Endothelial cell of umbilical vein (primary cell): ENCODE measurements around the gene MRPS16. TPM values are rescaled to one million over a fixed set of nuclear protein-coding genes. Genes with fewer than 3 reads are reported as not detected.

Experiments
- BruUV-seq: library from RNA; stranded (reverse); fragments of 400-500 nt; replicated peaks from 2 replicates; lab custom pipeline; 2021; lab: Mats Ljungman, UMichigan
- CTCF ChIA-PET: fragments of 300-600, 350-600 bp; sonication (Branson Sonifier 250); formaldehyde crosslinking; loops from one replicate; lab custom pipeline; 2021; ENCODE audit warnings: antibody characterized with exemption, inconsistent platforms; lab: Charles Lee
- POLR2A ChIA-PET: fragments of 300-600, 350-600 bp; sonication (Branson Sonifier 250); formaldehyde crosslinking; loops from one replicate; lab custom pipeline; 2021; ENCODE audit warnings: antibody characterized with exemption, inconsistent platforms; lab: Charles Lee
- DNase-seq: peaks from one replicate; pipeline ENCODE4 v3.0.0-alpha.2; 2011; ENCODE audit warnings: low read depth, low spot score
- FAIRE-seq: peaks from 2 replicates; lab custom pipeline; 2011; peaks lifted over from hg19 to GRCh38; lab: Jason Lieb, UNC
- H2AFZ ChIP-seq: 2 replicates; pipeline ENCODE4 v1.6.0; 2012; ENCODE audit warnings: low read depth, low read length, control low read depth, inconsistent platforms
- H3K27ac ChIP-seq: 2 replicates; pipeline ENCODE4 v1.5.1; 2011; ENCODE audit warnings: low read depth, mild to moderate bottlenecking, control low read depth, low read length, moderate library complexity; ENCODE audit not compliant: insufficient read depth
- H3K27me3 ChIP-seq, 2 experiments: 2 replicates each; pipeline versions ENCODE4 v1.6.0 to v1.6.1; 2011; ENCODE audit warnings: low read length in 2 of 2, mixed read lengths in 1 of 2; ENCODE audit not compliant: control insufficient read depth in 2 of 2, insufficient read depth in 2 of 2
- H3K36me3 ChIP-seq, 2 experiments: 2 replicates in 1 of 2; 3 replicates in 1 of 2; pipeline ENCODE4 v1.5.1; 2011; ENCODE audit warnings: low read length in 2 of 2, mild to moderate bottlenecking in 1 of 2, moderate library complexity in 1 of 2; ENCODE audit not compliant: control insufficient read depth in 2 of 2, insufficient read depth in 2 of 2; ENCODE audit errors: extremely low read depth in 1 of 2
- H3K4me1 ChIP-seq: 3 replicates; pipeline ENCODE4 v1.5.1; 2011; ENCODE audit warnings: mild to moderate bottlenecking, low read length; ENCODE audit not compliant: control insufficient read depth, insufficient read depth; ENCODE audit errors: extremely low read depth
- H3K4me2 ChIP-seq: 2 replicates; pipeline ENCODE4 v1.6.1; 2011; ENCODE audit warnings: low read length, control low read depth, mixed read lengths; ENCODE audit not compliant: insufficient read depth
- H3K4me3 ChIP-seq, 3 experiments: fragments of 200-600 bp in 1 of 3; sonication (generic), shearing (Covaris generic) in 1 of 3; replicated peaks in 1 of 3; 2 replicates each; pipeline ENCODE4 v1.5.1; 2011 to 2016; ENCODE audit warnings: control low read depth in 3 of 3, low read length in 3 of 3, mild to moderate bottlenecking in 2 of 3, inconsistent platforms in 1 of 3, low read depth in 1 of 3, moderate library complexity in 1 of 3; ENCODE audit not compliant: insufficient read depth in 1 of 3
- H3K79me2 ChIP-seq: 2 replicates; pipeline ENCODE4 v1.6.0; 2012; ENCODE audit warnings: low read length, inconsistent platforms; ENCODE audit not compliant: control insufficient read depth, insufficient read depth
- H3K9ac ChIP-seq: replicated peaks from 2 replicates; pipeline ENCODE3; 2011; ENCODE audit warnings: low read length, control low read depth; ENCODE audit not compliant: insufficient read depth; ENCODE audit errors: extremely low read depth
- H3K9me1 ChIP-seq: replicated peaks from 3 replicates; pipeline ENCODE4 v1.6.0; 2011; ENCODE audit warnings: mild to moderate bottlenecking, low read length; ENCODE audit not compliant: control insufficient read depth, insufficient read depth; ENCODE audit errors: extremely low read depth
- H3K9me3 ChIP-seq: replicated peaks from 2 replicates; pipeline ENCODE4 v1.5.1; 2012; ENCODE audit warnings: low read length, inconsistent platforms; ENCODE audit not compliant: control insufficient read depth, insufficient read depth
- H4K20me1 ChIP-seq: replicated peaks from 2 replicates; pipeline ENCODE3; 2011; ENCODE audit warnings: mild to moderate bottlenecking, low read length; ENCODE audit not compliant: control insufficient read depth, insufficient read depth; ENCODE audit errors: extremely low read depth
- CTCF ChIP-seq, 2 donors: IDR thresholded peaks; 1 replicate in 1 of 2; 2 replicates in 1 of 2; pipeline ENCODE4 v1.5.1; 2011; ENCODE audit warnings: low read length in 2 of 2, mild to moderate bottlenecking in 2 of 2, moderate library complexity in 2 of 2, control low read depth in 1 of 2, inconsistent platforms in 1 of 2, low read depth in 1 of 2; ENCODE audit not compliant: insufficient read depth in 1 of 2; ENCODE audit errors: extremely low read depth in 1 of 2
- JUN ChIP-seq: IDR thresholded peaks from 2 replicates; pipeline ENCODE4 v1.6.1; 2011; ENCODE audit warnings: borderline replicate concordance, low read depth; ENCODE audit not compliant: insufficient read length, insufficient read depth
- MAX ChIP-seq: IDR thresholded peaks from 2 replicates; pipeline ENCODE4 v1.6.1; 2011; ENCODE audit not compliant: insufficient read depth, insufficient read length
- MYC ChIP-seq: IDR thresholded peaks from one replicate; pipeline ENCODE4 v1.6.1; 2011; ENCODE audit warnings: mild to moderate bottlenecking, low read depth, low read length
- dilution Hi-C: fragments of 300-500 bp; cut with MboI; formaldehyde crosslinking; loops from one replicate; pipeline ENCODE4 v1.15.0; 2019; ENCODE audit warnings: low sequenced_read_pairs; ENCODE audit not compliant: extremely low pct_ligation_motif_present
- intact Hi-C: fragments of 100-400 bp; cut with micrococcal nuclease; formaldehyde crosslinking; loops from one replicate; pipeline ENCODE4 v1.10.0; 2022
- polyA plus RNA-seq, 4 experiments: library from polyadenylated mRNA; depleted of rRNA in 3 of 4; stranded (reverse) in 3 of 4; unstranded in 1 of 4; fragments of >200 nt; gene quantifications; 2 replicates each; pipeline versions ENCODE4 v1.2.1 to v1.2.3, GENCODE V29; 2011 to 2012; ENCODE audit warnings: missing spikeins in 1 of 4
- total RNA-seq: library from RNA; stranded (reverse); gene quantifications from 2 replicates; pipeline ENCODE4 v1.2.3, GENCODE V29; 2021

The MRPS16 gene
- total and polyA plus RNA-seq, 2 donors (not counting 3 experiments of a cell fraction or from before 2014, with no cell fraction given) = 86.0 to 161 TPM

DNA sequence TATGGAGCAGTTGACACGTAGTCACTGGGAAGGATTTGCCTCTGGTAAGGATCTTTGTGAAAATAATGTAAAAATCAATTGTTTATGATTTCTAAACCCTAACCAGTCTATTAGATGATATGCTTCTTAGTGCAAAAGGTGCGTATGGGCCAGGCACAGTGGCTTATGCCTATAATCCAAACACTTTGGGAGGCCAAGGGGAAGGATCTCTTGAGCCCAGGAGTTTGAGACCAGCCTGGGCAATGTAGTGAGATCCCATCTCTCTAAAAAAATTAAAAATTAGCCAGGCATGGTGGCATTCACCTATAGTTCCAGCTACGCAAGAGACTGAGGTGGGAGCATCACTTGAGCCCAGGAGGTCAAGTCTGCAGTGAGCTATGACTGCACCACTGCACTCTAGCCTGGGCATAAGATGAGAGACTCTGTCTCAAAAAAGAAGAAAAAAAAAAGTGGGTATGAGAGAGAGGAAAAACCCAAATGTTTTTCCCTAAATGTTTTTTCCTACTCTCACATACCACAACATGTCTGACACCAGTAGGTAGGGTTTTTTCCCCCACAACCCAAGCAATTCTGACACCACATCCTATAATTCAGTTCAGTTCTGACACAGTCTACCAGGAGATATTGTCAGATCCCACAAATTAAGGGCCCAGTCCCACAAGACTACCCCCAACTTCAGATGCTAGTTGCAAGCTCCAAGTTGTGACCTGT, 41.9 kb downstream of the MRPS16 start:
- Histone ChIP-seq H3K36me3 (peaks cover 0 to 2% of the 10 kb centered on the region in 2 experiments), H4K20me1 (no peaks in the 10 kb centered on the region), H2AFZ (no peak overlapping the region), H3K4me1 (no peaks in the 10 kb centered on the region), H3K4me3 (no peak overlapping the region), H3K27ac (no peak overlapping the region), H3K9ac (no peak overlapping the region), H3K9me1 (no peaks in the 10 kb centered on the region), H3K9me3 (no peaks in the 10 kb centered on the region), H3K27me3 (no peaks in the 10 kb centered on the region), H3K79me2 (no peaks in the 10 kb centered on the region), H3K4me2 (no peak overlapping the region)
- dilution Hi-C loops (no loop called here), intact Hi-C loops (no loop called here)
- BruUV-seq = no TSS peak
- DNase-seq = no peak
- TF ChIP-seq CTCF (IDR thresholded peaks at IDR 0.05; ENCODE audit: extremely low read depth in 1 of 2, insufficient read depth in 1 of 2, low read depth in 1 of 2, low read length in 2 of 2) (no peak), MAX (no peak), JUN (no peak), MYC (no peak)
- FAIRE-seq = no peak
- POLR2A ChIA-PET = interaction anchor here (0.6 kb wide), 1 partner anchor 1298 kb away, joined by 3 read pairs; no protein-coding TSS in a partner anchor
- CTCF ChIA-PET = interaction anchor here (1.6 kb wide), 1 partner anchor 8 kb away, joined by 5 read pairs; no protein-coding TSS in a partner anchor
